HepG2 (cell line): ENCODE data around the gene GLT1D1. TPM values are rescaled to one million over a fixed set of nuclear protein-coding genes. Genes with fewer than 3 reads are reported as not detected.

Experiments used
- ATAD3A ChIP-seq: sonication (generic); formaldehyde crosslinking; IDR thresholded peaks from 2 replicates; pipeline ENCODE4 v1.4.0; 2020; ENCODE audit warnings: missing genetic modification reagents
- ATF7-NPFF ChIP-seq: sonication (generic); formaldehyde crosslinking; IDR thresholded peaks from 2 replicates; pipeline ENCODE4 v1.8.1; 2023; ENCODE audit warnings: mild to moderate bottlenecking, low read depth, missing genetic modification reagents, moderate library complexity
- GATAD2A ChIP-seq: IDR thresholded peaks from 2 replicates; pipeline ENCODE4 v1.6.1; 2016
- IRF2 ChIP-seq: IDR thresholded peaks from 2 replicates; pipeline ENCODE4 v1.6.1; 2018; ENCODE audit warnings: missing genetic modification reagents, missing compliant biosample characterization
- ISL2 ChIP-seq: sonication (generic); formaldehyde crosslinking; IDR thresholded peaks from 2 replicates; pipeline ENCODE4 v1.5.0; 2020; ENCODE audit warnings: missing genetic modification reagents
- ISX ChIP-seq: sonication (generic); formaldehyde crosslinking; conservative IDR thresholded peaks from 2 replicates; pipeline ENCODE4 v1.5.0; 2020; ENCODE audit warnings: missing genetic modification reagents
- KDM6A ChIP-seq: IDR thresholded peaks from 2 replicates; pipeline ENCODE4 v1.6.1; 2016; ENCODE audit warnings: low read depth
- KLF9 ChIP-seq: IDR thresholded peaks from 2 replicates; pipeline ENCODE4 v1.6.1; 2016; ENCODE audit warnings: low read depth
- LCORL ChIP-seq, 2 experiments: fragments of 450-650 bp in 1 of 2; sonication (generic) in 1 of 2; formaldehyde crosslinking in 1 of 2; IDR thresholded peaks; 2 replicates each; pipeline versions ENCODE4 v1.5.0 to v1.6.1; 2017 to 2020; ENCODE audit warnings: antibody characterized with exemption in 1 of 2, missing genetic modification reagents in 1 of 2
- PBX3 ChIP-seq: sonication (generic); formaldehyde crosslinking; IDR thresholded peaks from 2 replicates; pipeline ENCODE4 v1.8.1; 2023; ENCODE audit warnings: missing genetic modification reagents, inconsistent platforms, borderline replicate concordance
- RAD21 ChIP-seq: fragments of 450-650 bp; formaldehyde crosslinking; IDR thresholded peaks from 2 replicates; pipeline ENCODE4 v1.5.0; 2020; ENCODE audit warnings: mild to moderate bottlenecking
- RFXANK ChIP-seq: IDR thresholded peaks from 2 replicates; pipeline ENCODE4 v1.6.1; 2016
- SIX4 ChIP-seq: sonication (generic); formaldehyde crosslinking; IDR thresholded peaks from 2 replicates; pipeline ENCODE4 v1.4.0; 2020; ENCODE audit warnings: missing genetic modification reagents
- TCF12 ChIP-seq, 2 experiments: fragments of 450-650 bp in 1 of 2; sonication (generic) in 1 of 2; formaldehyde crosslinking in 1 of 2; IDR thresholded peaks; 2 replicates each; pipeline versions ENCODE4 v1.6.1 to v1.8.0; 2017 to 2022; ENCODE audit warnings: antibody characterized with exemption in 1 of 2, mild to moderate bottlenecking in 1 of 2, missing genetic modification reagents in 1 of 2, moderate library complexity in 1 of 2
- XRCC5 ChIP-seq: fragments of 200-400 bp; formaldehyde crosslinking; optimal IDR thresholded peaks from 2 replicates; pipeline ENCODE3; 2017; ENCODE audit warnings: mild to moderate bottlenecking, low read length
- ZBTB10 ChIP-seq: sonication (generic); formaldehyde crosslinking; IDR thresholded peaks from 2 replicates; pipeline ENCODE4 v1.4.0; 2020; ENCODE audit warnings: missing genetic modification reagents, borderline replicate concordance
- ZNF234 ChIP-seq: sonication (generic); formaldehyde crosslinking; conservative IDR thresholded peaks from 2 replicates; pipeline ENCODE4 v1.5.1; 2020; ENCODE audit warnings: mild to moderate bottlenecking, missing genetic modification reagents
- ZNF24 ChIP-seq: fragments of 450-650 bp; IDR thresholded peaks from 2 replicates; pipeline ENCODE4 v1.6.1; 2017; ENCODE audit warnings: antibody characterized with exemption, mild to moderate bottlenecking
- ZNF451 ChIP-seq: sonication (generic); formaldehyde crosslinking; IDR thresholded peaks from 2 replicates; pipeline ENCODE4 v1.5.0; 2020; ENCODE audit warnings: mild to moderate bottlenecking, missing genetic modification reagents
- ZNF670 ChIP-seq: sonication (generic); formaldehyde crosslinking; IDR thresholded peaks from 2 replicates; pipeline ENCODE4 v1.8.0; 2022; ENCODE audit warnings: mild to moderate bottlenecking, missing genetic modification reagents, borderline replicate concordance
- polyA plus RNA-seq, 8 experiments: library from polyadenylated mRNA; depleted of rRNA in 3 of 8; stranded (reverse) in 7 of 8; unstranded in 1 of 8; fragments of >200 nt; fragmentation: Illumina TruSeq in 4 of 8; extraction: Trizol in 4 of 8; gene quantifications; 2 replicates each; pipeline versions ENCODE4 v1.2.1 to v1.2.3, GENCODE V29; 2011 to 2016; ENCODE audit warnings: low read depth in 4 of 8, missing spikeins in 1 of 8, mixed read lengths in 1 of 8; ENCODE audit not compliant: insufficient read depth in 1 of 8
- total RNA-seq, 5 experiments: library from RNA; depleted of rRNA; stranded (reverse); fragments of >200 nt; fragmentation: Illumina TruSeq; extraction: Trizol; gene quantifications; 2 replicates each; pipeline ENCODE4 v1.2.3, GENCODE V29; 2016; ENCODE audit warnings: low read depth in 1 of 5
- TF ChIP-seq, protein P1 (sequence below), 2 experiments: sonication (generic) in 1 of 2; formaldehyde crosslinking in 1 of 2; IDR thresholded peaks; 2 replicates each; pipeline versions ENCODE4 v1.5.1 to v1.6.1; 2011 to 2020; ENCODE audit warnings: borderline replicate concordance in 1 of 2, low read depth in 1 of 2, low read length in 1 of 2, mild to moderate bottlenecking in 1 of 2, missing genetic modification reagents in 1 of 2, moderate library complexity in 1 of 2
- TF ChIP-seq, protein P2 (sequence below): sonication (generic); formaldehyde crosslinking; IDR thresholded peaks from 2 replicates; pipeline ENCODE4 v1.8.0; 2023; ENCODE audit warnings: mild to moderate bottlenecking, missing genetic modification reagents

Gene GLT1D1
- total and polyA plus RNA-seq, 2 of the 13 experiments (the other 11 are each of a cell fraction or from before 2014, with no cell fraction given) = 0.09 to 0.17 TPM

DNA sequence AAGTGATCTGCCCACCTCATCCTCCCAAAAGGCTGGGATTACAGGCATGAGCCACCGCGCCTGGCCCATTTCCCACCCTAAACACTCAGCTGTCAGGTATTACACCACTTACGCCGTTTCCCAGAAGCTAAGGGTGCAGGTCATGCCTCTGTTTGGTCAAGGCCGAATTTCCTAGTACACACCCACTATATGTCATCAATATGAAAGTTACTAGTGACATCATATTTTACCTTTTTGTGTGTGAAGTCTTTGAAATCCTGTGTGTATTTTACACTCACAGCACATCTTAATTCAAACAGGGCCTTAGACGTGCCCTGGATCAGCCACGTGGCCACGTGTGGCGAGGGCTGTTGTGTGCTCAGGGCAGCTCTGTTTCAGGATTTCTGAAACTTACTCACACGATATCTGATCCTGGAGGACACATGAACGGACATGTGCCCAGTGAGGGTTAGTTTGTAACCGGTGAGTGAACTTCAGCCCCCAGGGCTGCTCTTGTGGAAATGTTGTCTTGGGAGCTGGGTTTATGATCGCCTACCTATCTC, 51.8 kb downstream of the GLT1D1 start (continued):
- TF ChIP-seq, protein P1, sequence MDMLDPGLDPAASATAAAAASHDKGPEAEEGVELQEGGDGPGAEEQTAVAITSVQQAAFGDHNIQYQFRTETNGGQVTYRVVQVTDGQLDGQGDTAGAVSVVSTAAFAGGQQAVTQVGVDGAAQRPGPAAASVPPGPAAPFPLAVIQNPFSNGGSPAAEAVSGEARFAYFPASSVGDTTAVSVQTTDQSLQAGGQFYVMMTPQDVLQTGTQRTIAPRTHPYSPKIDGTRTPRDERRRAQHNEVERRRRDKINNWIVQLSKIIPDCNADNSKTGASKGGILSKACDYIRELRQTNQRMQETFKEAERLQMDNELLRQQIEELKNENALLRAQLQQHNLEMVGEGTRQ (IDR thresholded peaks at IDR 0.05; ENCODE audit: low read depth, low read length) = 0 out of 2 replicates have a peak, but pooled peaks have one; percentile 34
- TF ChIP-seq, protein P1 (CRISPR knock-in tag; IDR thresholded peaks at IDR 0.05; ENCODE audit: borderline replicate concordance) = peak; percentile 72; the same call in 1 of the 2 replicates
- TF ChIP-seq, protein P2, sequence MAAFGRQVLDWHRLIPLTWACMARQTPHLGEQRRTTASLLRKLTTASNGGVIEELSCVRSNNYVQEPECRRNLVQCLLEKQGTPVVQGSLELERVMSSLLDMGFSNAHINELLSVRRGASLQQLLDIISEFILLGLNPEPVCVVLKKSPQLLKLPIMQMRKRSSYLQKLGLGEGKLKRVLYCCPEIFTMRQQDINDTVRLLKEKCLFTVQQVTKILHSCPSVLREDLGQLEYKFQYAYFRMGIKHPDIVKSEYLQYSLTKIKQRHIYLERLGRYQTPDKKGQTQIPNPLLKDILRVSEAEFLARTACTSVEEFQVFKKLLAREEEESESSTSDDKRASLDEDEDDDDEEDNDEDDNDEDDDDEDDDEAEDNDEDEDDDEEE (CRISPR knock-in tag) = no peak
- TF ChIP-seq TCF12 (IDR thresholded peaks at IDR 0.05) = no peak
- no peak for TF ChIP-seq TCF12 (CRISPR knock-in tag; IDR thresholded peaks at IDR 0.05)
- no peak for TF ChIP-seq ZNF670 (CRISPR knock-in tag)
- peak; percentile 63; the same call in 1 of the 2 replicates for TF ChIP-seq SIX4 (CRISPR knock-in tag)
- no peak for TF ChIP-seq ZNF451 (CRISPR knock-in tag)
- TF ChIP-seq ISX = 0 out of 2 replicates have a peak, but pooled peaks have one; percentile 43
- TF ChIP-seq ZNF234 (CRISPR knock-in tag) = no peak
- no peak for TF ChIP-seq KLF9 (CRISPR knock-in tag)
- peak; percentile 85 for TF ChIP-seq GATAD2A (CRISPR knock-in tag)
- TF ChIP-seq IRF2 (CRISPR knock-in tag) = peak; percentile 62; the same call in 1 of the 2 replicates
- TF ChIP-seq ISL2 (CRISPR knock-in tag) = 0 out of 2 replicates have a peak, but pooled peaks have one; percentile 38
- TF ChIP-seq PBX3 (CRISPR knock-in tag) = no peak
- no peak for TF ChIP-seq RAD21 (CRISPR knock-in tag)
- no peak for TF ChIP-seq RFXANK
- no peak for TF ChIP-seq ATAD3A (CRISPR knock-in tag)
- no peak for TF ChIP-seq ZNF24
- no peak for TF ChIP-seq ATF7-NPFF (CRISPR knock-in tag)
- no peak for TF ChIP-seq LCORL (IDR thresholded peaks at IDR 0.05)
- peak; percentile 60; the same call in 1 of the 2 replicates for TF ChIP-seq LCORL (CRISPR knock-in tag; IDR thresholded peaks at IDR 0.05)
- no peak for TF ChIP-seq XRCC5
- TF ChIP-seq KDM6A (CRISPR knock-in tag) = peak; percentile 27; the same call in 1 of the 2 replicates
- no peak for TF ChIP-seq ZBTB10 (CRISPR knock-in tag)
